Measurements from ENCODE around the gene ZBTB8A. TPM values are rescaled to one million over a fixed set of nuclear protein-coding genes. Genes with fewer than 3 reads are reported as not detected.
"Not testable (repeated sequence)": the region's sequence is repeated elsewhere in the genome, so short reads cannot be mapped to it uniquely, and the experiment has no call there.

The ZBTB8A gene
- total RNA-seq, 1 donor from 2014 or later, result 12.0 TPM

DNA sequence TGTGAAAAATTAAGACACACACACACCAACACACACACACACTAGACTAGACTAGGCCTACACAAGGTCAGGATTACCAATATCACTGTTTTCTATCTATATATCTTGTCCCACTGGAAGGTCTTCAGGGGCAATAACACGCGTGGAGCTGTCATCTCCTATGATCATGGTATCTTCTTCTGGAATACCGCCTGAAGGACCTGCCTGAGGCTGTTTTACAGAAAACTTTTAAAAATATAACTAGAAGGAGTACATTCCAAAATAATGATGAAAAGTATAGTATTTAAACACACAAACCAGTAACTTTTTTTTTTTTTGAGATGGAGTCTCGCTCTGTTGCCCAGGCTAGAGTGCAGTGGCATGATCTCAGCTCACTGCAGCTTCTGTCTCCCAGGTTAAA is 20.3 kb upstream of the ZBTB8A start:
- no peak for DNase-seq
- H3K4me3 Mint-ChIP-seq (ENCODE audit: unreplicated experiment), result no peak overlapping the region
- H3K27me3 Mint-ChIP-seq (ENCODE audit: unreplicated experiment), result no peaks in the 10 kb centered on the region
- no peak for TF ChIP-seq CTCF (IDR thresholded peaks at IDR 0.05; ENCODE audit: partially characterized antibody, unreplicated experiment)
- H3K36me3 Mint-ChIP-seq (ENCODE audit: unreplicated experiment), result no peaks in the 10 kb centered on the region
- no peak overlapping the region for H3K27ac Mint-ChIP-seq (ENCODE audit: unreplicated experiment)
- H3K4me1 Mint-ChIP-seq (ENCODE audit: low read depth, unreplicated experiment), result no peaks in the 10 kb centered on the region
- H3K9me3 Mint-ChIP-seq (ENCODE audit: unreplicated experiment), result no peaks in the 10 kb centered on the region

DNA sequence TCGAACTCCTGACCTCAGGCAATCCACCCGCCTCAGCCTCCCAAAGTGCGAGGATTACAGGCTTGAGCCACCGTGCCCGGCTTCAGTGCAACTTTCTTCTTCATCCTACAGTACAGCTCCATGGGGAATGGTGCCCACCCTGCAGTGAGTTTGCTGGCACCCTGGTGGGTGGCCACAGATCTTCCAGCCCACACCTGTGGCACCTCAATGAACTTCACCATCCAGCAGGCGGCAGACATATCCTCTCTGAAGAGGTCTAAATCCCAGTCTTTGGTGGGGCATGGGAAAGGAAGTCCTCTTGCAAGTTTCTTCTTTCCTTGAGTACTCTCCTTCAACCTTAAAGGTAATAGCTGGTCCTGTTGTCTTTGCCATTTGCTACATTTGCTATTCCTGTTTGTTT is 18.1 kb upstream of the ZBTB8A start:
- no peak overlapping the region for H3K27ac Mint-ChIP-seq (ENCODE audit: unreplicated experiment)
- DNase-seq, result no peak

DNA sequence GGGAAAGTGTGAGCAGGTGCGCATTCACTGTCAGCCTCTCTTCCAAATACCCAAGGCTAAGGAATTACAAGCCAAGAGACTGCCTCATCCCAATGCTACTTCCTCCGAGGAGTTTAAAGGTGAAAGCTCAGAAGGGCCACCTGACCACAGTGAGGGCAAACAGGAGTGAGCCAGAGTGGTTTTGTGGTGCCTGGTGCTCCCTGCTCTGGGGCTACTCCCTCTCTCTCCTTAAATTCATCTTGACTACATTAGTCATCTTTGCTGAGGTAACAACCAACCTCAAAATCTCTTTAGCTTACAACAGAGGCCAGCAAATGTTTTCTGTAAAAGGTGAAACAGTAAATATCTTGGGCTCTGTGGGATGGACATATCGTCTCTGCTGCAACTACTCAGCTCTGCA is 14.2 kb upstream of the ZBTB8A start:
- no peaks in the 10 kb centered on the region for H3K36me3 Mint-ChIP-seq (ENCODE audit: unreplicated experiment)
- no peaks in the 10 kb centered on the region for H3K27me3 Mint-ChIP-seq (ENCODE audit: unreplicated experiment)
- no peak overlapping the region for H3K27ac Mint-ChIP-seq (ENCODE audit: unreplicated experiment)
- H3K9me3 Mint-ChIP-seq (ENCODE audit: unreplicated experiment), result no peaks in the 10 kb centered on the region
- no peak overlapping the region for H3K4me3 Mint-ChIP-seq (ENCODE audit: unreplicated experiment)
- TF ChIP-seq CTCF (IDR thresholded peaks at IDR 0.05; ENCODE audit: partially characterized antibody, unreplicated experiment), result no peak
- no peak for DNase-seq
- no peaks in the 10 kb centered on the region for H3K4me1 Mint-ChIP-seq (ENCODE audit: low read depth, unreplicated experiment)

More for the DNA sequence above, 18.1 kb upstream of the ZBTB8A start:
- Mint-ChIP-seq H3K36me3 (ENCODE audit: unreplicated experiment) (no peaks in the 10 kb centered on the region), H3K4me1 (ENCODE audit: low read depth, unreplicated experiment) (no peaks in the 10 kb centered on the region), H3K4me3 (ENCODE audit: unreplicated experiment) (no peak overlapping the region), H3K9me3 (ENCODE audit: unreplicated experiment) (no peaks in the 10 kb centered on the region), H3K27me3 (ENCODE audit: unreplicated experiment) (no peaks in the 10 kb centered on the region)
- no peak for TF ChIP-seq CTCF (IDR thresholded peaks at IDR 0.05; ENCODE audit: partially characterized antibody, unreplicated experiment)

DNA sequence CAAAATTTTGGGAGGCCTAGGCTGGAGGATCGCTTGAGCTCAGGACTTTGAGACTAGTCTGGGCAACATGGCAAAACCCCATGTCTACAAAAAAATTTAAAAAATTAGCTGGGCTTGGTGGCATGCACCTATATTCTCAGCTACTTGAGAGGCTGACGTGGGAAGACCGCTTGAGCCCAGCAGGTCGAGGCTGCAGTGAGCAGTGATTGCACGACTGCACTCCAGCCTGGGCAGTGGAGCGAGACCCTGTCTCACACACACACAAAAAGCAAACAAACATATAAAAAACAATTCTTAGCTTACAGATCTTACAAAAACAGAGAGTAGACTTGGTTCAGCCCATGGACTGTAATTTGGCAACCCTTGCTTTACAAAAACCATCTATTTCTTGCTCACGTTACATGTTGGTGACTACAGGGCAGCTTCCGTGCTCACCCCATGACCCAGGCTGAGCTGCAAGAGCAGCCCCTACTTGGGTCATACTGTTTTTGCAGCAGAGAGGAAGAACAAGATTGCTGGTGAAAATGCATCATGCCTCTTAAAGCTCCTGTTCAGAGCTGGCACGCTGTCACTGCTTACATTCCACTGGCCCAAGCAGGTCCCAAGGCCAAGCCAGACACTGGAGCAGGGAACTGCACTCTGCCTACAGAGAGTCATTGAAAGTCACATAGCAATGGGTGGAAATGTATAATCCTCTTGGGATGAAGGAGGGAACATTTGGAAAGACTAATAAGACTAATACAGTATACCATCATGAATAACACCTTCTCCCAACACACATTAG is 13.4 kb upstream of the ZBTB8A start:
- Mint-ChIP-seq H3K36me3 (ENCODE audit: unreplicated experiment) (no peaks in the 10 kb centered on the region), H3K4me1 (ENCODE audit: low read depth, unreplicated experiment) (no peaks in the 10 kb centered on the region), H3K9me3 (ENCODE audit: unreplicated experiment) (no peaks in the 10 kb centered on the region), H3K4me3 (ENCODE audit: unreplicated experiment) (no peak overlapping the region), H3K27ac (ENCODE audit: unreplicated experiment) (no peak overlapping the region), H3K27me3 (ENCODE audit: unreplicated experiment) (no peaks in the 10 kb centered on the region)
- no peak for DNase-seq
- TF ChIP-seq CTCF (IDR thresholded peaks at IDR 0.05; ENCODE audit: partially characterized antibody, unreplicated experiment), result no peak

DNA sequence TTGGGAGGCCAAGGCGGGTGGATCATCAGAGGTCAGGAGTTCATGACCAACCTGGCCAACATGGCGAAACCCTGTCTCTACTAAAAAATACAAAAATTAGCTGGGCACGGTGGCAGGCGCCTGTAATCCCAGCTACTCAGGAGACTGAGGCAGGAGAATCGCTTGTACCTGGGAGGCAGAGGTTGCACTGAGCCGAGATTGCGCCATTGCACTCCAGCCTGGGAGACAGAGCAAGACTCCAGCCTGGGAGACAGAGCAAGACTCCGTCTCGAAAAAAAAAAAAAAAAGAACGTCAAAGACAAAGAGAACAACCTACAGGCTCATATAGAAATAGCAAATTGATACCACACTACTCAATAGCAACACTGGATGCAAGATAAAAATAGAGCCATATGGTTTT is 10.7 kb upstream of the ZBTB8A start:
- not testable (repeated sequence) for H3K4me1 Mint-ChIP-seq (ENCODE audit: low read depth, unreplicated experiment); H3K27ac Mint-ChIP-seq (ENCODE audit: unreplicated experiment); H3K27me3 Mint-ChIP-seq (ENCODE audit: unreplicated experiment); DNase-seq; H3K4me3 Mint-ChIP-seq (ENCODE audit: unreplicated experiment); H3K36me3 Mint-ChIP-seq (ENCODE audit: unreplicated experiment); H3K9me3 Mint-ChIP-seq (ENCODE audit: unreplicated experiment)
